Gastroesophageal sphincter (tissue), 3 donors: ENCODE measurements around the gene TMPRSS9.

Experiments used
- EP300 ChIP-seq: sonication (generic); formaldehyde crosslinking; IDR thresholded peaks from one replicate; pipeline ENCODE4 v1.6.1; 2017; ENCODE audit warnings: antibody characterized with exemption, mild to moderate bottlenecking
- POLR2A ChIP-seq, 2 donors: fragments of 450-650 bp; IDR thresholded peaks; one replicate each; pipeline ENCODE4 v1.6.1; 2017; ENCODE audit warnings: antibody characterized with exemption in 2 of 2, mild to moderate bottlenecking in 2 of 2, moderate library complexity in 1 of 2
- POLR2AphosphoS5 ChIP-seq: sonication (generic); formaldehyde crosslinking; IDR thresholded peaks from one replicate; pipeline ENCODE4 v1.6.1; 2017; ENCODE audit warnings: antibody characterized with exemption
- TF ChIP-seq, protein P1 (sequence below), 4 experiments: fragments of 200-600 bp in 2 of 4; fragments of 450-650 bp in 2 of 4; sonication (generic) in 1 of 4; IDR thresholded peaks; one replicate each; pipeline ENCODE4 v1.5.1; 2017 to 2019; ENCODE audit warnings: antibody characterized with exemption in 4 of 4, mild to moderate bottlenecking in 2 of 4, moderate library complexity in 2 of 4

DNA sequence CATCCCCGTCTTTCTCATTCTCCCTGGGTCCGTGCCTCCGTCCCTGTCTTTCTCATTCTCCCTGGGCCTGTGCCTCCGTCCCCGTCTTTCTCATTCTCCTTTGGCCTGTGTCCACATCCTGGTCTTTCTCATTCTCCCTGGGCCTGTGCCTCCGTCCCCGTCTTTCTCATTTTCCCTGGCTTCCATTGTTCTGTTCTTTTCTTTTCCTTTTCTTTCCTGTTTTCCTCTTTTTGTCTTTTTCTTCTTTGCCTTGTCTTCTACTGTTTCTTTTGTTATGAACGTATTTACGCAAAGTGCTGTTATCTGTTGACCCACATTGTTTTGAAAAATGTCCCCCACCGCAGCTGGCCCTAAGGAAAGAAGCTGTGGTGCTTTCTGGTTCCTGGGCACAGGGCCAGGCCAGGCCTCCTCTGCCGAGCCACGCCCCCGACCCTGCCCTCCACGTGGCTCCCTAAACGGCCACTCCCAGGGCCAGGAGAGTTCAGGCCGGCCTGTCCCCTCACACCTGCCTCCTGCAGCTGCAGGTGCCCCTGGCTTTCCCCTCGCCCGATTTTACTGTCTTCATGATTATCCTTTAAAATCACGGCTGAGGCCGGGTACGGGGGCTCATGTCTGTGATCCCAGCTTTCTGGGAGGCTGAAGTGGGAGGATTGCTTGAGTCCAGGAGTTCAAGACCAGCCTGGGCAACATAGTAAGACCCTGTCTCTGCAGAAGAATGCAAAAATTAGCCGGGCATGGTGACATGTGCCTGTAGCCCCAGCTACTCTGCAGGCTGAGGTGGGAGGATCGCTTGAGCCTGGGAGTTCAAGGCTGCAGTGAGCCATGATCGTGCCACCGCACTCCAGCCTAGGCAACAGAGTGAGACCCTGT, 14.0 kb upstream of the TMPRSS9 start:
- TF ChIP-seq, protein P1, sequence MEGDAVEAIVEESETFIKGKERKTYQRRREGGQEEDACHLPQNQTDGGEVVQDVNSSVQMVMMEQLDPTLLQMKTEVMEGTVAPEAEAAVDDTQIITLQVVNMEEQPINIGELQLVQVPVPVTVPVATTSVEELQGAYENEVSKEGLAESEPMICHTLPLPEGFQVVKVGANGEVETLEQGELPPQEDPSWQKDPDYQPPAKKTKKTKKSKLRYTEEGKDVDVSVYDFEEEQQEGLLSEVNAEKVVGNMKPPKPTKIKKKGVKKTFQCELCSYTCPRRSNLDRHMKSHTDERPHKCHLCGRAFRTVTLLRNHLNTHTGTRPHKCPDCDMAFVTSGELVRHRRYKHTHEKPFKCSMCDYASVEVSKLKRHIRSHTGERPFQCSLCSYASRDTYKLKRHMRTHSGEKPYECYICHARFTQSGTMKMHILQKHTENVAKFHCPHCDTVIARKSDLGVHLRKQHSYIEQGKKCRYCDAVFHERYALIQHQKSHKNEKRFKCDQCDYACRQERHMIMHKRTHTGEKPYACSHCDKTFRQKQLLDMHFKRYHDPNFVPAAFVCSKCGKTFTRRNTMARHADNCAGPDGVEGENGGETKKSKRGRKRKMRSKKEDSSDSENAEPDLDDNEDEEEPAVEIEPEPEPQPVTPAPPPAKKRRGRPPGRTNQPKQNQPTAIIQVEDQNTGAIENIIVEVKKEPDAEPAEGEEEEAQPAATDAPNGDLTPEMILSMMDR (IDR thresholded peaks at IDR 0.05) = no peak
- no peak for TF ChIP-seq EP300
- TF ChIP-seq POLR2A (IDR thresholded peaks at IDR 0.05) = no peak
- TF ChIP-seq POLR2AphosphoS5 = no peak
